ENCODE measurements around the gene FABP3.

DNA sequence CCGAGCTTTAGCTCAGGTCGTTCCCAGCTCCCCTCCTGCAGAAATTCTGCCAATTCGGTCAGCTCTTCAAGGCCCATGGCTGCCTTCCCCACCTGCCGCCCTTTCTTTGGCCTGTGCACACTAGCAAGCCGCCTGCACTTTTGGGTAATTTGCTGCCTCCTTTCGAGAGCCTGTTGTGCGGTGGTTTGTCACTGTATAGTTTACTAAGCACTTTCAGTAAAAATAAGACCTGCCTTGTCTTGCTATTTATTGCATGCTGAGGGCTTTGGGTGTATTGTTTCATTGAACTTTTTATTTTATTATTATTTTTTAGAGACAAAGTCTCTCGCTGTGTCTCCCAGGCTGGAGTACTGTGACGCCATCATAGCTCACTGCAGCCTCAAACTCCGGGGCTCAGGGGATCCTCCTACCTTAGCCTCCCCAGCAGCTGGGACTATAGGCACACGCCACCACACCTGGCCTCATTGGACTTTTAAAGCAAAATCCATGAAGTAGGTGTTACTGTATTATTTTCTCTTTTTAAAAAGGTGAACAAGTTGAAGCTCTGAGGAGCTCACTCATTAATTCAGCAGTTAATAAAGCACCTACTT, 1.1 kb upstream of the FABP3 start:
- TF ChIP-seq, protein P1, sequence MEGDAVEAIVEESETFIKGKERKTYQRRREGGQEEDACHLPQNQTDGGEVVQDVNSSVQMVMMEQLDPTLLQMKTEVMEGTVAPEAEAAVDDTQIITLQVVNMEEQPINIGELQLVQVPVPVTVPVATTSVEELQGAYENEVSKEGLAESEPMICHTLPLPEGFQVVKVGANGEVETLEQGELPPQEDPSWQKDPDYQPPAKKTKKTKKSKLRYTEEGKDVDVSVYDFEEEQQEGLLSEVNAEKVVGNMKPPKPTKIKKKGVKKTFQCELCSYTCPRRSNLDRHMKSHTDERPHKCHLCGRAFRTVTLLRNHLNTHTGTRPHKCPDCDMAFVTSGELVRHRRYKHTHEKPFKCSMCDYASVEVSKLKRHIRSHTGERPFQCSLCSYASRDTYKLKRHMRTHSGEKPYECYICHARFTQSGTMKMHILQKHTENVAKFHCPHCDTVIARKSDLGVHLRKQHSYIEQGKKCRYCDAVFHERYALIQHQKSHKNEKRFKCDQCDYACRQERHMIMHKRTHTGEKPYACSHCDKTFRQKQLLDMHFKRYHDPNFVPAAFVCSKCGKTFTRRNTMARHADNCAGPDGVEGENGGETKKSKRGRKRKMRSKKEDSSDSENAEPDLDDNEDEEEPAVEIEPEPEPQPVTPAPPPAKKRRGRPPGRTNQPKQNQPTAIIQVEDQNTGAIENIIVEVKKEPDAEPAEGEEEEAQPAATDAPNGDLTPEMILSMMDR (conservative IDR thresholded peaks at IDR 0.05): no peak
- no peak for TF ChIP-seq EZH2 (IDR thresholded peaks at IDR 0.05; ENCODE audit: low read depth)

Measured in PC-9 (cell line).